COR-L47 (cell line): Measurements from ENCODE around the gene MBD3L2B.
A peak's percentile ranks its signal among the peaks of the same experiment; 100 is the strongest.
"Not testable (repeated sequence)": the region's sequence is repeated elsewhere in the genome, so short reads cannot be mapped to it uniquely, and the experiment has no call there.

ENCODE experiments used
- DNase-seq: peaks from one replicate; lab custom pipeline; 2025; lab: John Stamatoyannopoulos, UW

The MBD3L2B gene

DNA sequence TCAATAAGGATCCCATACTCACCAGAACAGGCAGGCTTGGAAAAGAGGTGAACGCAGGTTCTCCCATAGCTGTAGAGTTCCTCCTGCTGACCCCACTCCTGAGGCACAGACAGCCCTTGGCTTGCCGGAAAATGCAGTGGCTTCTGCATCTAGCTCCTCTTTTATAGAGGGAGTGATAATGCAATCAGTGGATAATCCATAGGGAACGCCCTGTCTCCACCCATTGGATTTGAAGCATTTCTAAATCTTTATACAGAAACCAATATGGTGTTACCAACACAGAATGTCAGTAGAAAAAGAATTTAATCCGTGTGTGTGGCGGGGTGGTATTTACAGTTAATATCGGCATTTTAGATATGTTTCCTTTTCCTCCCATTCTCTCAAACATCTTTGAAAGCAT, at the start of gene MBD3L2B:
TSS of gene MBD3L2B (minus strand) at position 101 of the 400 bp plus-strand sequence. CDS start at position 67, 34 bp downstream.
- not testable (repeated sequence) for DNase-seq

DNA sequence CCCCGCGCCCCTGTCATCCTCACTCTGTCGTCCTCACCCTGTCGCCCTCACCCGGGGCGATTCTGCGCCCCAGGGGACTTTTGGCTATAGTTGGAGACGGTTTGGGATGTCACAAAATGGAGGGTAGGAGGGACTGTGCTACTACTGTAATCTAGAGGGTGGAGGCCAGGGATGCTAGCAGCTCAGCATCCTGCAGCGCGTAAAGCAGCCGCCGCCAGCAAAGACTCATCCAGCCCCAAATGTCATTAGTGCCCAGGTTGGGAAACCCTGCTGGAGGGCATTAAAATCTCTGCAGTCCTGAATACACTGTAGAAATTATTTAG, 48.6 kb upstream of the MBD3L2B start:
- no peak for DNase-seq

GRCh38 chr19:7069042-7069903, 48.0 kb upstream of the MBD3L2B start, which contains the start of gene ZNF557:
ZNF557 (plus strand) TSS chr19:7069703; CDS start chr19:7075075, 5,372 bp downstream.
- DNase-seq, result peak; percentile 95

- no peak for DNase-seq
Observed at GRCh38 chr19:7068599-7068998, 47.4 kb upstream of the MBD3L2B start.

DNA sequence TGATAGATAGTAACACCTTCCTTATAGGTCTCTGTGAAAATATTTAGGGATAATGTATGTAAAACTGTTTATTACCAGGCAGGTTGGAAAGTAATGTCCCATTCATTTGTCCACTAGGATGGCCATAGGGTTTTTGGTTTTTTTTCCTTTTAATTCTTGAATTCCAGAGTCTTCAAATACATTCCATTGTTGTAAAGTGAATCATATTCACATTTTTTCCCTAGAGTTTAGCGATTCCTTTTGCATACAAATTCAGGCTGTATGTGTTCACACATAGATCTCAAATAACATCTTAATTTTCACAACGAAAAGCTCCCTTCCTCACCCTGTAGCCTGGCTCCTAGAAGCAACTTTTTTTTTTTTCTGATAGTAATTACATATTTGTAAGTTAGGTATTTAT, 46.5 kb upstream of the MBD3L2B start:
- DNase-seq, result no peak

- peak; percentile 17 for DNase-seq
Observed at GRCh38 chr19:7067122-7067521, 45.9 kb upstream of the MBD3L2B start.

DNA sequence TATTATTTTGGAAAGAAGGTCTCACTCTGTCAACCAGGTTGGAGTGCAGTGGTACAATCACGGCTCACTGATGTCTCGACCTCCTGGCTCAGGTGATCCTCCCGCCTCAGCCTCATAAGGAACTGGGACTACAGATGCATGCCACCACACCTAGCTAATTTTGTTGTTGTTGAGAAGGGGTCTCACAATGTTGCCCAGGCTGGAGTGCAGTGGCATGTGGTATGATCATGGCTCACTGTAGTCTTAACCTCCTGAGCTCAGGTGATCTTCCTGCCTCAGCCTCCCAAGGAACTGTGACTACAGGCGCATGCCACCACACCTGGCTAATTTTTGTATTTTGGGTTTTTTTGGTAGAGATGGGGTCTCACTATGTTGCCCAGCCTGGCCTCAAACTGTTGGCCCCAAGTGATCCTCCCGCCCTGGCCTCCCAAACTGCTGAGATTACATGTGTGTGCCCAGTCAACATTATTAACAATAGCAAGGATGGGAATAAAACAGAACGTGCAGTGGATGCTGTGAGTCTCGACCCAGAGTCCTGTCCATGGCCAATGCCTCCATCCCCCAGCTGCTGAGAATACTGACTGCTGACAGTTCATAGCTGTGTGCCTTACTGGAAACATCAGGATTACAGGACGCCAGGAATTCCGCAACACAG, 42.7 kb upstream of the MBD3L2B start:
- no peak for DNase-seq

GRCh38 chr19:7063339-7063738, 42.1 kb upstream of the MBD3L2B start:
- no peak for DNase-seq

DNA sequence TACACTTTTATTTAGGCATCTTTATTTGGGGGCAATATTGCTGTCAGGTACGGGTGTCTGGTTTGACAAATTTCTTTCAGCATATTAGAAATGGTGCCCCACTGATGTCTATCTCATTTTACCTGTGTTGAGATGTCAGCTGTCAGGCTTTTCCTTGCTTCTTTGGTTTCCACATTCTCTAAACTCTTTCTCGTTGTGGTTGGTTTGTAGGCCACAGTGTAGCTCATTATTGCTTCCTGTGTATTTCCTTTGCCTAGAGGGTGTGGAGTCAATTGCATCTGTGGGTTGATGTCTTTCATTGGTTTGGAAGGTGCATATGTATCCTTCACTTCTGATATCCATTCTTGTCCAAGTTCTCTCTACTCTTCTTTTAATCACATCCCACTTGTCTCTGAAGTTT, 38.7 kb upstream of the MBD3L2B start:
- not testable (repeated sequence) for DNase-seq

GRCh38 chr19:7058576-7058975, 37.3 kb upstream of the MBD3L2B start, which contains the start of gene MBD3L3:
MBD3L3 (minus strand) TSS chr19:7058676; CDS start chr19:7058605, 71 bp downstream.
- DNase-seq, result not testable (repeated sequence)

DNA sequence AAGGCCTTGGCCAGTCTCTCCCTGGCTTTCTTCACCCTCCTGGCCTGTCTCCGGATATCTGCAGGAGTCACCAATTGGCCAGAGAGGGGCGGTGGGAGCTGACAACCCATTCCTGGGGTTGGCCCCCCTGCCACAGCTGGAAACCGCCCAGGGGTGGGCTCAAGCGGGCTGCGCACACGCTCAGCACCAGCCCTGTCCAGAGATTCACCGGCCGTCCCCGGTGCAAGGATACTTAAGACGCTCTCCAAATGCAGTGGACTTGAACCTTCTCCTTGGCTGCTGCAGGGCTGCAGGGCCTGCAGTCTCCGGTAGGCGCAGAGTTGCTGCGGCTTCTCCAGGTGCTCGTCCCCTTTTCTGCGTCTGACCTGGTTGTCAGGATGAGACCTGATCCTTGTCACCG, 35.1 kb upstream of the MBD3L2B start:
- DNase-seq, result not testable (repeated sequence)

GRCh38 chr19:7055679-7056078, 34.4 kb upstream of the MBD3L2B start:
- not testable (repeated sequence) for DNase-seq

GRCh38 chr19:7054635-7055368, 33.6 kb upstream of the MBD3L2B start:
- not testable (repeated sequence) for DNase-seq

DNA sequence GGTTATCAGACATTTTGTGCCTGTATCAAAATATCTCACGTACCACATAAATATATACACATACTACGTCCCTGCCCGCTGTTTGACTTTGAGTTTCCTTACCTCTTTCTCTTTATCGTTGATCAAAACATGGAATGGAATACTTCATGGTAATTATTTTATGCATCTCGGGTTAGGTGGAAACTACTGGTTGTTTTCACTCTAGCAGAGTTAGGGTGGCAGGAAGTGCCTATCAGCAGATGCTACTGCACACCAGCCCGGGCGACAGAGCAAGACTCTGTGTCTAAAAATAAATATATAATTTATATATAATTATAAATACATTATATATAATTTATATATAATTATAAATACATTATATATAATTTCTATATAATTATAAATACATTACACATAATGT, 31.7 kb upstream of the MBD3L2B start:
- DNase-seq, result not testable (repeated sequence)

GRCh38 chr19:7051421-7051820, 30.2 kb upstream of the MBD3L2B start:
- not testable (repeated sequence) for DNase-seq

DNA sequence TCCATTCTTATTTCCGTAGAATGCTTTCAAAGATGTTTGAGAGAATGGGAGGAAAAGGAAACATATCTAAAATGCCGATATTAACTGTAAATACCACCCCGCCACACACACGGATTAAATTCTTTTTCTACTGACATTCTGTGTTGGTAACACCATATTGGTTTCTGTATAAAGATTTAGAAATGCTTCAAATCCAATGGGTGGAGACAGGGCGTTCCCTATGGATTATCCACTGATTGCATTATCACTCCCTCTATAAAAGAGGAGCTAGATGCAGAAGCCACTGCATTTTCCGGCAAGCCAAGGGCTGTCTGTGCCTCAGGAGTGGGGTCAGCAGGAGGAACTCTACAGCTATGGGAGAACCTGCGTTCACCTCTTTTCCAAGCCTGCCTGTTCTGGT, 27.8 kb upstream of the MBD3L2B start, which contains the start of gene MBD3L2:
TSS of gene MBD3L2 (plus strand) at position 301 of the 400 bp plus-strand sequence. CDS start at position 354, 53 bp downstream.
- DNase-seq, result not testable (repeated sequence)

- not testable (repeated sequence) for DNase-seq
Observed at GRCh38 chr19:7041563-7041962, 20.3 kb upstream of the MBD3L2B start.

- DNase-seq, result not testable (repeated sequence)
Observed at GRCh38 chr19:7040079-7040478, 18.8 kb upstream of the MBD3L2B start, which contains the start of gene MBD3L4. MBD3L4 (minus strand) TSS chr19:7040179; CDS start chr19:7040144, 35 bp downstream.

DNA sequence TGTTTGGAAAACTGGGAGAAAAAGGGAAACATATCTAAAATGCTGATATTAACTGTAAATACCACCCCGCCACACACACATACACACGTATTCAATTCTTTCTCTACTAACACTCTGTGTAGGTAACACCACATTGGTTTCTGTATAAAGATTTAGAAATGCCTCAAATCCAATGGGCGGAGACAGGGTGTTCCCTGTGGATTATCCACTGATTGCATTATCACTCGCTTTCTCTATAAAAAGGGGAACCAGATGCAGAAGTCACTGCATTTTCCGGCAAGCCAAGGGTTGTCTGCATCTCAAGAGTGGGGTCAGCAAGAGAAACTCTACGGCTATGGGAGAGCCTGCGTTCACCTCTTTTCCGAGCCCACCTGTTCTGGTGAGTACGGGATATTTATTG, 9.0 kb upstream of the MBD3L2B start, which contains the start of gene MBD3L5:
TSS of gene MBD3L5 (plus strand) at position 301 of the 400 bp plus-strand sequence. CDS start at position 335, 34 bp downstream.
- DNase-seq, result not testable (repeated sequence)

DNA sequence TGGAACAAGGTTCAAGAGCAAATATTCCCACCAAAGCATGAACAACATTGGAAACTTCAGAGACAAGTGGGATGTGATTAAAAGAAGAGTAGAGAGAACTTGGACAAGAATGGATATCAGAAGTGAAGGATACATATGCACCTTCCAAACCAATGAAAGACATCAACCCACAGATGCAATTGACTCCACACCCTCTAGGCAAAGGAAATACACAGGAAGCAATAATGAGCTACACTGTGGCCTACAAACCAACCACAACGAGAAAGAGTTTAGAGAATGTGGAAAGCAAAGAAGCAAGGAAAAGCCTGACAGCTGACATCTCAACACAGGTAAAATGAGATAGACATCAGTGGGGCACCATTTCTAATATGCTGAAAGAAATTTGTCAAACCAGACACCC, 7.6 kb upstream of the MBD3L2B start:
- not testable (repeated sequence) for DNase-seq

DNA sequence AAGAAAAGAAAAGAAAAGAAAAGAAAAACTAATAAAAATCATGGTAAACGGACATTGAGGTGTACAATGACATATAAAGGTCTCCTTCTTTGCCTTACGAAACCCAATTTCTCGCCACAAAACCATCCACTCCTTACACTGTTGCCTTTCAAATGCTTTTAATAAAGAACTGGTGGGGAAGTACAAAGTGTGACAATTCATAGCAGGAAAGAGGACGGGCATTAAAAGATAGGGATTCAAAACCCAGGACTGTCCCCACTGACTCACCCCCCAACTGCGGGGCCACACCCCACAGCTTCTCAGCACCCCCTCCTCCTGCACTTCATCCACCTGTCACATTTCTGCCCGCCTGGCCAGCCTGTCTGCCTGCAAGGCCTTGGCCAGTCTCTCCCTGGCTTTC, 2.4 kb downstream of the MBD3L2B start:
- DNase-seq, result no peak

DNA sequence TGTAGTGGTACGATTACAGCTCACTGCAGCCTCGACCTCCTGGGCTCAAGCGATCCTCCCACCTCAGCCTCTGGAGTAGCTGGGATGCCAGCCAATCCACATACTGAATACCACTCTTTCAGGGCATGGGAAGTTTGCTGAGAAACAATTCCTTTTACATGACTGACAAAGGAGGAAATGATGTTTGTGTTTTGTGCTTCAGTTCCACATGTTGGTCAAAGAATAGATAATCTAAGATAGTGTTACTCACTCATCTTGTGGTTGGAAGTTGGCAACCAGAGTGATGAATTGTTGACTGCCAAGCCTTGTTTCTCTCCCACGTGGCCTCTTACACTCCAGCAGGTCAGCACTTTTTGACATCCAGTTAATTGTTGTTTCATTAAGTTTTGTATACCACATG, 7.6 kb downstream of the MBD3L2B start:
- no peak for DNase-seq
